ENCODE measurements around the gene TMPRSS9.
A peak's percentile ranks its signal among the peaks of the same experiment; 100 is the strongest.

TMPRSS9 gene

GRCh38 chr19:2421581-2422306 is 61.7 kb downstream of the TMPRSS9 start:
- H3K27ac ChIP-seq (ENCODE audit: low read length): no peak overlapping the region
- no peak overlapping the region for H3K9ac ChIP-seq (ENCODE audit: low read length)
- no peaks in the 10 kb centered on the region for H3K36me3 ChIP-seq (ENCODE audit: control insufficient read depth, low read depth, low read length)
- no peak overlapping the region for H3K4me3 ChIP-seq (ENCODE audit: low read length)
- peaks cover 5% of the 10 kb centered on the region for H3K4me1 ChIP-seq (ENCODE audit: control insufficient read depth, low read depth, low read length)
- no peaks in the 10 kb centered on the region for H3K9me3 ChIP-seq (ENCODE audit: control insufficient read depth, low read depth, low read length)
- no peaks in the 10 kb centered on the region for H3K27me3 ChIP-seq (ENCODE audit: control insufficient read depth, insufficient read depth, low read length)

- H3K4me1 ChIP-seq (ENCODE audit: control insufficient read depth, low read depth, low read length): peaks cover 10% of the 10 kb centered on the region
- no peak overlapping the region for H3K4me3 ChIP-seq (ENCODE audit: low read length)
- H3K27ac ChIP-seq (ENCODE audit: low read length): no peak overlapping the region
- H3K9me3 ChIP-seq (ENCODE audit: control insufficient read depth, low read depth, low read length): no peaks in the 10 kb centered on the region
- H3K36me3 ChIP-seq (ENCODE audit: control insufficient read depth, low read depth, low read length): no peaks in the 10 kb centered on the region
- H3K27me3 ChIP-seq (ENCODE audit: control insufficient read depth, insufficient read depth, low read length): no peaks in the 10 kb centered on the region
- H3K9ac ChIP-seq (ENCODE audit: low read length): no peak overlapping the region
Observed at GRCh38 chr19:2423071-2423914, 63.2 kb downstream of the TMPRSS9 start.

- Histone ChIP-seq H3K9me3 (ENCODE audit: control insufficient read depth, low read depth, low read length) (no peaks in the 10 kb centered on the region), H3K9ac (ENCODE audit: low read length) (no peak overlapping the region), H3K4me1 (ENCODE audit: control insufficient read depth, low read depth, low read length) (peaks cover 17% of the 10 kb centered on the region), H3K27ac (ENCODE audit: low read length) (no peak overlapping the region), H3K36me3 (ENCODE audit: control insufficient read depth, low read depth, low read length) (no peaks in the 10 kb centered on the region), H3K27me3 (ENCODE audit: control insufficient read depth, insufficient read depth, low read length) (no peaks in the 10 kb centered on the region), H3K4me3 (ENCODE audit: low read length) (no peak overlapping the region)
Observed at GRCh38 chr19:2423915-2424685, 64.0 kb downstream of the TMPRSS9 start.

GRCh38 chr19:2424686-2425621 is 64.9 kb downstream of the TMPRSS9 start:
- H3K36me3 ChIP-seq (ENCODE audit: control insufficient read depth, low read depth, low read length): peaks cover 4% of the 10 kb centered on the region
- peak overlapping the region; percentile 98 for H3K4me3 ChIP-seq (ENCODE audit: low read length)
- H3K27ac ChIP-seq (ENCODE audit: low read length): no peak overlapping the region
- no peaks in the 10 kb centered on the region for H3K9me3 ChIP-seq (ENCODE audit: control insufficient read depth, low read depth, low read length)
- H3K4me1 ChIP-seq (ENCODE audit: control insufficient read depth, low read depth, low read length): peaks cover 17% of the 10 kb centered on the region
- H3K27me3 ChIP-seq (ENCODE audit: control insufficient read depth, insufficient read depth, low read length): no peaks in the 10 kb centered on the region
- no peak overlapping the region for H3K9ac ChIP-seq (ENCODE audit: low read length)

- peak overlapping the region; percentile 98 for H3K4me3 ChIP-seq (ENCODE audit: low read length)
- peaks cover 17% of the 10 kb centered on the region for H3K4me1 ChIP-seq (ENCODE audit: control insufficient read depth, low read depth, low read length)
- no peak overlapping the region for H3K27ac ChIP-seq (ENCODE audit: low read length)
- no peaks in the 10 kb centered on the region for H3K9me3 ChIP-seq (ENCODE audit: control insufficient read depth, low read depth, low read length)
- H3K9ac ChIP-seq (ENCODE audit: low read length): peak overlapping the region; percentile 99
- H3K27me3 ChIP-seq (ENCODE audit: control insufficient read depth, insufficient read depth, low read length): no peaks in the 10 kb centered on the region
- peaks cover 9% of the 10 kb centered on the region for H3K36me3 ChIP-seq (ENCODE audit: control insufficient read depth, low read depth, low read length)
Observed at GRCh38 chr19:2425622-2426581, 65.8 kb downstream of the TMPRSS9 start.

GRCh38 chr19:2426611-2427428 is 66.8 kb downstream of the TMPRSS9 start:
- no peaks in the 10 kb centered on the region for H3K9me3 ChIP-seq (ENCODE audit: control insufficient read depth, low read depth, low read length)
- H3K27me3 ChIP-seq (ENCODE audit: control insufficient read depth, insufficient read depth, low read length): no peaks in the 10 kb centered on the region
- peak overlapping the region; percentile 98 for H3K4me3 ChIP-seq (ENCODE audit: low read length)
- peaks cover 17% of the 10 kb centered on the region for H3K4me1 ChIP-seq (ENCODE audit: control insufficient read depth, low read depth, low read length)
- H3K9ac ChIP-seq (ENCODE audit: low read length): peak overlapping the region; percentile 99
- peaks cover 14% of the 10 kb centered on the region for H3K36me3 ChIP-seq (ENCODE audit: control insufficient read depth, low read depth, low read length)
- H3K27ac ChIP-seq (ENCODE audit: low read length): peak overlapping the region; percentile 98

GRCh38 chr19:2427429-2428320 is 67.6 kb downstream of the TMPRSS9 start, which contains the start of gene TIMM13:
Gene TIMM13 (minus strand): TSS chr19:2427586. CDS start chr19:2427533, 53 bp downstream.
- peak within 1 kb of the TSS; percentile 98 for H3K4me3 ChIP-seq (ENCODE audit: low read length)
- no peaks in the 10 kb centered on the region for H3K9me3 ChIP-seq (ENCODE audit: control insufficient read depth, low read depth, low read length)
- peaks cover 14% of the 10 kb centered on the region for H3K36me3 ChIP-seq (ENCODE audit: control insufficient read depth, low read depth, low read length)
- peak within 1 kb of the TSS; percentile 98 for H3K27ac ChIP-seq (ENCODE audit: low read length)
- peak within 1 kb of the TSS; percentile 99 for H3K9ac ChIP-seq (ENCODE audit: low read length)
- H3K4me1 ChIP-seq (ENCODE audit: control insufficient read depth, low read depth, low read length): peaks cover 17% of the 10 kb centered on the region
- no peaks in the 10 kb centered on the region for H3K27me3 ChIP-seq (ENCODE audit: control insufficient read depth, insufficient read depth, low read length)

- peak overlapping the region; percentile 98 for H3K4me3 ChIP-seq (ENCODE audit: low read length)
- H3K27ac ChIP-seq (ENCODE audit: low read length): no peak overlapping the region
- H3K27me3 ChIP-seq (ENCODE audit: control insufficient read depth, insufficient read depth, low read length): no peaks in the 10 kb centered on the region
- H3K9ac ChIP-seq (ENCODE audit: low read length): peak overlapping the region; percentile 99
- peaks cover 14% of the 10 kb centered on the region for H3K36me3 ChIP-seq (ENCODE audit: control insufficient read depth, low read depth, low read length)
- no peaks in the 10 kb centered on the region for H3K9me3 ChIP-seq (ENCODE audit: control insufficient read depth, low read depth, low read length)
- peaks cover 17% of the 10 kb centered on the region for H3K4me1 ChIP-seq (ENCODE audit: control insufficient read depth, low read depth, low read length)
Observed at GRCh38 chr19:2428321-2428690, 68.2 kb downstream of the TMPRSS9 start.

Measured in iPS-18a (cell line).